ENCODE data around the gene TTF1. TPM values are rescaled to one million over a fixed set of nuclear protein-coding genes. Genes with fewer than 3 reads are reported as not detected.

Gene TTF1
- total RNA-seq, 4 donors from 2014 or later: 11.9 to 18.2 (median 12.8) TPM

DNA sequence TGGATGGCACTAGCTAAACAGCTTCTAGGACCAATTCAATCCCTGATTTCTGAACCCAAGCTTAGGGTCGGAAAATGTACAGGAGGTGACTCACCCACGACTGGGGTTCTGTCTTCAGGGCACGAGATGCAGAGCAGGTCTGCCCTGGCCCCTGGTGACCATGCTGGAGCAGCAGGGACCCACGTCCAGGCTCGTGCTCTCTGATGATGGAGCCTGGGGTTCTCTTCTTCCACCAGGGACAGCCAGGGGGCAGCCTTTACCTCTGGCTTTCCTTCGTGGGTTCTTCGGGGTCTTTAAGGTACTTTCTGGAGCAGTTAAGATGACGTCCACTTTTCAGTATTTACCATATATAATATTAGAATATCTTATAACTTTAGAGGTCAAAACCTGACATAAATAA lies 5.4 kb upstream of the TTF1 start:
- intact Hi-C loops (cut with DNase I; ENCODE audit: low total_unique reads): no loop called here

DNA sequence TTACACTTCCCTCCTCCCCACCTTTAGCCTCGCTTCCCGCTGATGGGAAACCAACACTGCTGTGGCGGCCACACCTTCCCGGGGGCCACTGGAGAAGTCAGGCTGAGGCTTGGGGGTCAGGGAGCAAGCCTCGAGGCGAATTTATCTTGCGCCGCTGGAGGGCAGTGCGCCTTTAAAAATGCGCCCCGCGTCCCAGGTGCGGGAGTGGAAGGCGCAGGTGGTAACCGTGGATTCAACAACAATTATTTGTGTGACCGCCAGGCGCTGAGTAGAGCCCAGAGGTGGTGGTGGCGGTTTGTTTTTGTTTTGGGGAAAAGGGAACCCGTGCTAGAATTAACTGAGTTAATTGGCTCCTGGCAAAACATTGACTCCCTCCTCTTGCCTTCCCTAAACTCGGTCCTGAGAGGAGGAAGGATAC lies 4.5 kb upstream of the TTF1 start:
- Histone ChIP-seq H3K27ac (no peak overlapping the region), H3K4me1 (peaks cover 11 to 14% of the 10 kb centered on the region in 2 donors), H3K27me3 (peaks cover 55 to 65% (median 64%) of the 10 kb centered on the region in 3 donors), H3K4me3 (peak overlapping the region in 3 of 4 donors; percentile 42 to 54 (median 50)), H3K36me3 (no peaks in the 10 kb centered on the region), H3K9me3 (no peaks in the 10 kb centered on the region)
- DNase-seq (no peak), ATAC-seq (no peak)
- TF ChIP-seq, protein P1, sequence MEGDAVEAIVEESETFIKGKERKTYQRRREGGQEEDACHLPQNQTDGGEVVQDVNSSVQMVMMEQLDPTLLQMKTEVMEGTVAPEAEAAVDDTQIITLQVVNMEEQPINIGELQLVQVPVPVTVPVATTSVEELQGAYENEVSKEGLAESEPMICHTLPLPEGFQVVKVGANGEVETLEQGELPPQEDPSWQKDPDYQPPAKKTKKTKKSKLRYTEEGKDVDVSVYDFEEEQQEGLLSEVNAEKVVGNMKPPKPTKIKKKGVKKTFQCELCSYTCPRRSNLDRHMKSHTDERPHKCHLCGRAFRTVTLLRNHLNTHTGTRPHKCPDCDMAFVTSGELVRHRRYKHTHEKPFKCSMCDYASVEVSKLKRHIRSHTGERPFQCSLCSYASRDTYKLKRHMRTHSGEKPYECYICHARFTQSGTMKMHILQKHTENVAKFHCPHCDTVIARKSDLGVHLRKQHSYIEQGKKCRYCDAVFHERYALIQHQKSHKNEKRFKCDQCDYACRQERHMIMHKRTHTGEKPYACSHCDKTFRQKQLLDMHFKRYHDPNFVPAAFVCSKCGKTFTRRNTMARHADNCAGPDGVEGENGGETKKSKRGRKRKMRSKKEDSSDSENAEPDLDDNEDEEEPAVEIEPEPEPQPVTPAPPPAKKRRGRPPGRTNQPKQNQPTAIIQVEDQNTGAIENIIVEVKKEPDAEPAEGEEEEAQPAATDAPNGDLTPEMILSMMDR (IDR thresholded peaks at IDR 0.05 in 4 of 5, conservative IDR thresholded peaks at IDR 0.05 in 1 of 5): peak in 4 of 5 experiments; percentile 22 to 49 (median 40)
- TF ChIP-seq POLR2A (IDR thresholded peaks at IDR 0.05): no peak
- in situ Hi-C loops (cut with MboI; ENCODE audit: low sequenced_read_pairs in 4 of 4): loop anchor here in 2 of 4 donors (25.0 kb wide), 3 partner anchors 101 to 649 kb away; no protein-coding TSS in a partner anchor
- intact Hi-C loops (cut with DNase I; ENCODE audit: low total_unique reads): no loop called here

More for the DNA sequence above, 5.4 kb upstream of the TTF1 start:
- Histone ChIP-seq H3K4me1 (peaks cover 10% of the 10 kb centered on the region in 2 donors), H3K36me3 (no peaks in the 10 kb centered on the region), H3K9me3 (no peaks in the 10 kb centered on the region), H3K27ac (no peak overlapping the region), H3K4me3 (no peak overlapping the region), H3K27me3 (peaks cover 55 to 73% (median 67%) of the 10 kb centered on the region in 3 donors)
- no peak for ATAC-seq
- in situ Hi-C loops (cut with MboI; ENCODE audit: low sequenced_read_pairs in 4 of 4): loop anchor here in 2 of 4 donors (25.0 kb wide), 3 partner anchors 100 to 650 kb away; no protein-coding TSS in a partner anchor
- DNase-seq: no peak
- TF ChIP-seq, protein P1 (IDR thresholded peaks at IDR 0.05 in 4 of 5, conservative IDR thresholded peaks at IDR 0.05 in 1 of 5): no peak
- TF ChIP-seq POLR2A (IDR thresholded peaks at IDR 0.05): no peak

DNA sequence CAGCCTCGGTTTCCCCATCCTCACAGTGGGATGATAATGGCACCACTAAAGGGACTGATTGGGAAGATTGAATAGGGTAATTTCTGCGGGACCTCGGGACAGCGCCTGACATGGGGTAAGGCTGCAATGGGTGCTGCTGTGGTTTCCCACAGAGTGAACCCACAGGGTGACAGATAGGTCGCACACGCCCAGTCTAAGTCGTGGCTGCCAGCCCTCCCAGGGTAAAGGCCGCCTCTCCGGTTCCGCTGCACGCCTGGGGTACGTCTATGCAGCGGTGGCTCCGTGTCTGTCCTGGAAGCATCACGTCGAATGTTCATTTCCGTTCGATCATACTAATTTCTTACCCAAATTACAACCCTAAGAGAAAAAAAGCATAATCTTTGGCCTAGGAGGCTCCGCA lies 4.0 kb upstream of the TTF1 start:
- DNase-seq (no peak), ATAC-seq (no peak)
- Histone ChIP-seq H3K4me1 (peaks cover 15 to 19% of the 10 kb centered on the region in 2 donors), H3K36me3 (no peaks in the 10 kb centered on the region), H3K4me3 (peak overlapping the region; percentile 38 to 54 (median 46)), H3K27ac (no peak overlapping the region), H3K9me3 (no peaks in the 10 kb centered on the region), H3K27me3 (peaks cover 55 to 62% (median 59%) of the 10 kb centered on the region in 3 donors)
- TF ChIP-seq, protein P1 (IDR thresholded peaks at IDR 0.05 in 4 of 5, conservative IDR thresholded peaks at IDR 0.05 in 1 of 5): no peak
- TF ChIP-seq POLR2A (IDR thresholded peaks at IDR 0.05): no peak
- intact Hi-C loops (cut with DNase I; ENCODE audit: low total_unique reads) (no loop called here), in situ Hi-C loops (cut with MboI; ENCODE audit: low sequenced_read_pairs in 4 of 4) (loop anchor here in 2 of 4 donors (25.0 kb wide), 3 partner anchors 102 to 648 kb away; no protein-coding TSS in a partner anchor)

DNA sequence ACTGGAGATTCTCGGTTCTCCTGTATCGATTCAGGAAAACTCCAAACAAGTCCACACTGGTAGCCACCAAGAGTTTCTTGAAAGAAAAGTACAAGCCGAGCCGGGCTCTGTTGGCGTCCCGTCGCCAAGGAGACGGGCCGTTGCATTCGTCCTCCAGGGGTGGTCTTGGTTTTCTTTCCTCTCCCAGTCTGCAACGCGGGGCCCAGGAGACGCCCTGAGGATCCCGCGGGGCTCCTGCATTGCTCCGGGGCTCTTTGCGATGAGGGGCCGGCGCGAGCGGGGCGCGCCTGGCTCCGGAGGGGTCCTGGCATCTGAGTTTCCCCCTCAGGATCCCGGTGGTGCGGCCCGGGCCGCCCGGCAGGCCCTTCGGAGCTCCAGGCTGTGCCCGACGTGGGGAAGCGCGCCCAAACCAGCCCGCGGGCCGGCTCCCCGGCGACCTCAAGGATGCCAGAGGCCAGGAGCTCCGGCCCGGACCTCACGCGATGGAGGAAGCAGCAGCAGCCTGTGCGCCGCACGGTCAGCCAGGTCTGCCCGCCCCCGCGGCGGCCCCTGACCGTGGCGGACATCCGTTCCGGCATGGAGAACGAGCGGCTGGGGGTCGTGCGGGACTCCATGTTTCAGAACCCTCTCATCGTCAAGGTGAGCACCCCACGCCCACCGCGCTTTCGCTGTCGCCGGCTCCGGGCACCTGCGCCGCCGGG lies 3.3 kb upstream of the TTF1 start, which contains the start of gene CFAP77:
Gene CFAP77, plus strand, starts transcription at position 384 of the 701 bp plus-strand sequence. Its CDS starts 61 bp downstream, at position 445.
- Histone ChIP-seq H3K27ac (no peak within 1 kb of the TSS), H3K4me1 (peaks cover 21 to 24% of the 10 kb centered on the region in 2 donors)
- no peak for ATAC-seq

More for the DNA sequence above, 3.3 kb upstream of the TTF1 start, which contains the start of gene CFAP77:
- Histone ChIP-seq H3K4me3 (peak within 1 kb of the TSS; percentile 38 to 54 (median 46)), H3K9me3 (no peaks in the 10 kb centered on the region), H3K36me3 (no peaks in the 10 kb centered on the region), H3K27me3 (peaks cover 53 to 56% (median 55%) of the 10 kb centered on the region in 3 donors)
- no peak for TF ChIP-seq POLR2A (IDR thresholded peaks at IDR 0.05)
- TF ChIP-seq, protein P1 (IDR thresholded peaks at IDR 0.05 in 4 of 5, conservative IDR thresholded peaks at IDR 0.05 in 1 of 5): no peak
- no peak for DNase-seq
- intact Hi-C loops (cut with DNase I; ENCODE audit: low total_unique reads) (no loop called here), in situ Hi-C loops (cut with MboI; ENCODE audit: low sequenced_read_pairs in 4 of 4) (loop anchor here in 2 of 4 donors (25.0 kb wide), 3 partner anchors 102 to 648 kb away; no protein-coding TSS in a partner anchor)

Measured in gastrocnemius medialis (tissue), 4 donors.